Keratinocyte (primary cell): ENCODE results near the gene CIB4. TPM values are rescaled to one million over a fixed set of nuclear protein-coding genes. Genes with fewer than 3 reads are reported as not detected.

ENCODE experiments used
- DNase-seq: peaks from one replicate; pipeline ENCODE4 v3.0.0-alpha.2; 2011; ENCODE audit warnings: low read depth, missing footprints, low spot score
- FAIRE-seq: peaks from 2 replicates; lab custom pipeline; 2011; peaks lifted over from hg19 to GRCh38; lab: Jason Lieb, UNC
- H2AFZ ChIP-seq: 2 replicates; pipeline ENCODE4 v1.6.0; 2012; ENCODE audit warnings: low read length, control low read depth, inconsistent platforms; ENCODE audit not compliant: control insufficient read depth
- H3K27ac ChIP-seq: 2 replicates; pipeline ENCODE4 v1.5.1; 2011; ENCODE audit warnings: low read length; ENCODE audit not compliant: control insufficient read depth, insufficient read depth
- H3K27me3 ChIP-seq: 3 replicates; pipeline ENCODE4 v1.6.0; 2011; ENCODE audit warnings: low read length; ENCODE audit not compliant: control insufficient read depth, insufficient read depth; ENCODE audit errors: extremely low read depth
- H3K36me3 ChIP-seq, 2 experiments: 2 replicates in 1 of 2; 3 replicates in 1 of 2; pipeline ENCODE4 v1.5.1; 2011; ENCODE audit warnings: low read length in 2 of 2, mild to moderate bottlenecking in 1 of 2; ENCODE audit not compliant: control insufficient read depth in 2 of 2, insufficient read depth in 2 of 2; ENCODE audit errors: extremely low read depth in 1 of 2
- H3K4me1 ChIP-seq: 3 replicates; pipeline ENCODE4 v1.5.1; 2011; ENCODE audit warnings: low read length; ENCODE audit not compliant: control insufficient read depth, insufficient read depth; ENCODE audit errors: extremely low read depth
- H3K4me2 ChIP-seq: 3 replicates; pipeline ENCODE4 v1.6.0; 2011; ENCODE audit warnings: low read depth, low read length; ENCODE audit not compliant: control insufficient read depth, insufficient read depth; ENCODE audit errors: extremely low read depth
- H3K4me3 ChIP-seq, 3 experiments: fragments of 200-600 bp in 1 of 3; sonication (generic) in 1 of 3; 2 replicates in 2 of 3; 3 replicates in 1 of 3; pipeline ENCODE4 v1.5.1; 2011 to 2016; ENCODE audit warnings: low read length in 3 of 3, mild to moderate bottlenecking in 3 of 3, control low read depth in 2 of 3, inconsistent platforms in 1 of 3, low read depth in 1 of 3, mixed read lengths in 1 of 3, mixed run types in 1 of 3, moderate library complexity in 1 of 3; ENCODE audit not compliant: control insufficient read depth in 2 of 3, insufficient read depth in 2 of 3; ENCODE audit errors: extremely low read depth in 1 of 3
- H3K79me2 ChIP-seq: 2 replicates; pipeline ENCODE4 v1.6.0; 2012; ENCODE audit warnings: low read length; ENCODE audit not compliant: control insufficient read depth, insufficient read depth
- H3K9ac ChIP-seq: 3 replicates; pipeline ENCODE4 v1.6.0; 2011; ENCODE audit warnings: low read length; ENCODE audit not compliant: control insufficient read depth, insufficient read depth; ENCODE audit errors: extremely low read depth
- H3K9me1 ChIP-seq: 3 replicates; pipeline ENCODE4 v1.6.0; 2011; ENCODE audit warnings: low read length; ENCODE audit not compliant: control insufficient read depth, insufficient read depth; ENCODE audit errors: extremely low read depth
- H3K9me3 ChIP-seq: 2 replicates; pipeline ENCODE4 v1.5.1; 2012; ENCODE audit warnings: low read depth, low read length; ENCODE audit not compliant: control insufficient read depth
- H4K20me1 ChIP-seq: 3 replicates; pipeline ENCODE4 v1.6.0; 2011; ENCODE audit warnings: low read length; ENCODE audit not compliant: control insufficient read depth, insufficient read depth; ENCODE audit errors: extremely low read depth
- EZH2 ChIP-seq: IDR thresholded peaks from one replicate; pipeline ENCODE4 v1.6.1; 2012; ENCODE audit warnings: inconsistent platforms, mild to moderate bottlenecking, low read length, moderate library complexity
- dilution Hi-C: fragments of 300-500 bp; cut with MboI; formaldehyde crosslinking; loops from one replicate; pipeline ENCODE4 v1.7.0; 2020; ENCODE audit warnings: low sequenced_read_pairs; ENCODE audit not compliant: extremely low pct_ligation_motif_present
- polyA plus RNA-seq, 5 experiments: library from polyadenylated mRNA; depleted of rRNA in 3 of 5; stranded (reverse) in 3 of 5; stranded (forward) in 1 of 5; unstranded in 1 of 5; fragments of >200 nt; gene quantifications; 1 replicate in 1 of 5; 2 replicates in 3 of 5; 3 replicates in 1 of 5; pipeline versions ENCODE4 v1.2.1 to v1.2.3, GENCODE V29; 2011 to 2012; ENCODE audit warnings: missing spikeins in 2 of 5, low read depth in 1 of 5, low replicate concordance in 1 of 5
- TF ChIP-seq, protein P1 (sequence below), 3 experiments: IDR thresholded peaks in 1 of 3; conservative IDR thresholded peaks in 1 of 3; optimal IDR thresholded peaks in 1 of 3; 2 replicates in 2 of 3; 3 replicates in 1 of 3; pipeline versions ENCODE3 to v1.5.1; 2011; ENCODE audit warnings: low read length in 3 of 3, mild to moderate bottlenecking in 3 of 3, moderate library complexity in 2 of 3, control low read depth in 1 of 3, inconsistent platforms in 1 of 3; ENCODE audit not compliant: insufficient read depth in 2 of 3; ENCODE audit errors: extremely low read depth in 1 of 3

CIB4 gene
- polyA plus RNA-seq, 1 donor (not counting 4 experiments of a cell fraction or from before 2014, with no cell fraction given) = not detected

DNA sequence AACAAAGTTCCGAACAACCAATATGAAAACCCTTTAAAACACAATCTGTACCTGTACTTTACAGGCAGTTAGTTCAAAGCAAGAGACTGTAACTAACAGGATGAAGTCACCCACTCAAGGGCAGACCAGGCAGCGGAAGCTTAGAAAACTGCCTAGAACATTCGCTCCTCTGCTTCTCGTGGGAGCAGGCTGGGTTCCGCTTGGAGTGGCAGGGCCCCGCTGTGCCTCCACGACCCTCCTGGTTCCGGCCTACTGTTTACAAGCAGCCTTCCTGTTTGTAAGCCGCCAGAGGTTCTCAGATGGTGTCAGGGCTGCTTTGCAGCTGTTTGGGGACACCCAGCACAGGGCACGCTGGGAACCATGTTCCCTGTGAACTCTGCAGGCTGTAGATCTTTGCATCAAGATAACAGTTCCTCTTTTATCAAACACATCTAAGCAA, 31.3 kb downstream of the CIB4 start:
- H3K4me3 ChIP-seq = no peak overlapping the region

DNA sequence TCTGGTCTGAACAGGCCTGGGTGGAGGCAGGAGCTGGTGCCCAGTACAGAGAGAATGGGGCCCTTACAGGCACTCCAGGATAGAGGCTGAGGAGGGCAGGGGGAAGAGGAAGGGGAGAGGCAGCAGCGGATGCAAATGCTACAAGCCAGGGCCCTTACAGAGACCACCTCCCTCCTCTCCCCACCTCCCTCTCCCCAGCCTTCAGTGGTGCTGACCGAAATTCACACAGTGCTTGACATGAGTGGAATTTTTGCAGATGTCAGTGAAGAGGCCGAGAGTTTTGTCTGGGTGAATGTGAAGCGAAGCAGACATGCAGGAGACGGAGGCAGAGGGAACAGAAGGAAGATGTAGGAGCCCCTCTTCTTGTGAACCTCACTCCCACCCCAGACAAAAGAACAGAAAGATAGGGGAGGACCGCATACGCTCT, 31.9 kb downstream of the CIB4 start:
- FAIRE-seq (no peak), DNase-seq (no peak)
- Histone ChIP-seq H3K9me3 (no peaks in the 10 kb centered on the region), H3K27ac (no peak overlapping the region), H3K79me2 (no peaks in the 10 kb centered on the region), H2AFZ (no peak overlapping the region), H3K27me3 (no peaks in the 10 kb centered on the region), H3K9ac (no peak overlapping the region), H3K9me1 (no peaks in the 10 kb centered on the region), H3K4me2 (no peak overlapping the region), H3K4me1 (peaks cover 13% of the 10 kb centered on the region), H3K4me3 (no peak overlapping the region), H4K20me1 (no peaks in the 10 kb centered on the region), H3K36me3 (no peaks in the 10 kb centered on the region)
- dilution Hi-C loops = no loop called here
- TF ChIP-seq, protein P1, sequence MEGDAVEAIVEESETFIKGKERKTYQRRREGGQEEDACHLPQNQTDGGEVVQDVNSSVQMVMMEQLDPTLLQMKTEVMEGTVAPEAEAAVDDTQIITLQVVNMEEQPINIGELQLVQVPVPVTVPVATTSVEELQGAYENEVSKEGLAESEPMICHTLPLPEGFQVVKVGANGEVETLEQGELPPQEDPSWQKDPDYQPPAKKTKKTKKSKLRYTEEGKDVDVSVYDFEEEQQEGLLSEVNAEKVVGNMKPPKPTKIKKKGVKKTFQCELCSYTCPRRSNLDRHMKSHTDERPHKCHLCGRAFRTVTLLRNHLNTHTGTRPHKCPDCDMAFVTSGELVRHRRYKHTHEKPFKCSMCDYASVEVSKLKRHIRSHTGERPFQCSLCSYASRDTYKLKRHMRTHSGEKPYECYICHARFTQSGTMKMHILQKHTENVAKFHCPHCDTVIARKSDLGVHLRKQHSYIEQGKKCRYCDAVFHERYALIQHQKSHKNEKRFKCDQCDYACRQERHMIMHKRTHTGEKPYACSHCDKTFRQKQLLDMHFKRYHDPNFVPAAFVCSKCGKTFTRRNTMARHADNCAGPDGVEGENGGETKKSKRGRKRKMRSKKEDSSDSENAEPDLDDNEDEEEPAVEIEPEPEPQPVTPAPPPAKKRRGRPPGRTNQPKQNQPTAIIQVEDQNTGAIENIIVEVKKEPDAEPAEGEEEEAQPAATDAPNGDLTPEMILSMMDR (optimal IDR thresholded peaks at IDR 0.05 in 1 of 3, IDR thresholded peaks at IDR 0.05 in 1 of 3, conservative IDR thresholded peaks at IDR 0.05 in 1 of 3; ENCODE audit: extremely low read depth in 1 of 3, insufficient read depth in 2 of 3, low read length in 3 of 3) = no peak
- TF ChIP-seq EZH2 = no peak

More for the DNA sequence above, 31.3 kb downstream of the CIB4 start:
- DNase-seq (no peak), FAIRE-seq (no peak)
- Histone ChIP-seq H3K9ac (no peak overlapping the region), H3K4me1 (peaks cover 13% of the 10 kb centered on the region), H3K36me3 (no peaks in the 10 kb centered on the region), H3K9me3 (no peaks in the 10 kb centered on the region), H4K20me1 (no peaks in the 10 kb centered on the region), H3K4me2 (no peak overlapping the region), H3K79me2 (no peaks in the 10 kb centered on the region), H3K27me3 (peaks cover 6% of the 10 kb centered on the region), H3K27ac (no peak overlapping the region), H3K9me1 (no peaks in the 10 kb centered on the region), H2AFZ (no peak overlapping the region)
- TF ChIP-seq EZH2 = no peak
- TF ChIP-seq, protein P1 (optimal IDR thresholded peaks at IDR 0.05 in 1 of 3, IDR thresholded peaks at IDR 0.05 in 1 of 3, conservative IDR thresholded peaks at IDR 0.05 in 1 of 3; ENCODE audit: extremely low read depth in 1 of 3, insufficient read depth in 2 of 3, low read length in 3 of 3) = no peak
- dilution Hi-C loops = no loop called here
